Glutamatergic neuron (in vitro differentiated cells): Measurements from ENCODE around the gene HSPA12A. TPM values are rescaled to one million over a fixed set of nuclear protein-coding genes. Genes with fewer than 3 reads are reported as not detected.

Experiments
- DNase-seq: peaks from one replicate; pipeline ENCODE4 v3.0.0; 2022
- H3K27ac Mint-ChIP-seq: one replicate; pipeline ENCODE4 v1.8.0; 2020; ENCODE audit warnings: mild to moderate bottlenecking, mixed read lengths, inconsistent platforms; ENCODE audit not compliant: unreplicated experiment
- H3K27me3 Mint-ChIP-seq: one replicate; pipeline ENCODE4 v1.8.0; 2020; ENCODE audit warnings: mild to moderate bottlenecking, moderate library complexity, mixed read lengths, inconsistent platforms; ENCODE audit not compliant: unreplicated experiment
- H3K36me3 Mint-ChIP-seq: one replicate; pipeline ENCODE4 v1.8.0; 2020; ENCODE audit warnings: mild to moderate bottlenecking, mixed read lengths, inconsistent platforms; ENCODE audit not compliant: unreplicated experiment
- H3K4me1 Mint-ChIP-seq: one replicate; pipeline ENCODE4 v1.8.0; 2020; ENCODE audit warnings: mild to moderate bottlenecking, low read depth, mixed read lengths, inconsistent platforms; ENCODE audit not compliant: unreplicated experiment
- H3K4me3 Mint-ChIP-seq: one replicate; pipeline ENCODE4 v1.8.0; 2020; ENCODE audit warnings: mild to moderate bottlenecking, mixed read lengths, inconsistent platforms; ENCODE audit not compliant: unreplicated experiment
- H3K9me3 Mint-ChIP-seq: one replicate; pipeline ENCODE4 v1.8.0; 2020; ENCODE audit warnings: mild to moderate bottlenecking, moderate library complexity, mixed read lengths, inconsistent platforms; ENCODE audit not compliant: unreplicated experiment
- CTCF ChIP-seq: fragments of 200-600 bp; sonication (generic); IDR thresholded peaks from one replicate; pipeline ENCODE4 v1.5.0; 2021; ENCODE audit not compliant: partially characterized antibody, unreplicated experiment
- total RNA-seq: library from RNA; stranded (reverse); fragmentation: NEBNext Ultra II Directional; extraction: Animal tissue kit (Norgen Biotek cat#: 25700); gene quantifications from one replicate; pipeline ENCODE4 v1.2.1, GENCODE V29; 2021; ENCODE audit not compliant: unreplicated experiment

HSPA12A gene
- total RNA-seq, 1 donor from 2014 or later, result 75.0 TPM

GRCh38 chr10:116670706-116671105, 71.7 kb downstream of the HSPA12A start:
- no peak overlapping the region for H3K27ac Mint-ChIP-seq
- peaks cover 7% of the 10 kb centered on the region for H3K27me3 Mint-ChIP-seq
- no peak for DNase-seq
- no peak for TF ChIP-seq CTCF
- H3K36me3 Mint-ChIP-seq, result peaks cover 10% of the 10 kb centered on the region
- H3K4me3 Mint-ChIP-seq, result peak overlapping the region; percentile 55
- peaks cover 5% of the 10 kb centered on the region for H3K9me3 Mint-ChIP-seq
- H3K4me1 Mint-ChIP-seq, result no peaks in the 10 kb centered on the region

DNA sequence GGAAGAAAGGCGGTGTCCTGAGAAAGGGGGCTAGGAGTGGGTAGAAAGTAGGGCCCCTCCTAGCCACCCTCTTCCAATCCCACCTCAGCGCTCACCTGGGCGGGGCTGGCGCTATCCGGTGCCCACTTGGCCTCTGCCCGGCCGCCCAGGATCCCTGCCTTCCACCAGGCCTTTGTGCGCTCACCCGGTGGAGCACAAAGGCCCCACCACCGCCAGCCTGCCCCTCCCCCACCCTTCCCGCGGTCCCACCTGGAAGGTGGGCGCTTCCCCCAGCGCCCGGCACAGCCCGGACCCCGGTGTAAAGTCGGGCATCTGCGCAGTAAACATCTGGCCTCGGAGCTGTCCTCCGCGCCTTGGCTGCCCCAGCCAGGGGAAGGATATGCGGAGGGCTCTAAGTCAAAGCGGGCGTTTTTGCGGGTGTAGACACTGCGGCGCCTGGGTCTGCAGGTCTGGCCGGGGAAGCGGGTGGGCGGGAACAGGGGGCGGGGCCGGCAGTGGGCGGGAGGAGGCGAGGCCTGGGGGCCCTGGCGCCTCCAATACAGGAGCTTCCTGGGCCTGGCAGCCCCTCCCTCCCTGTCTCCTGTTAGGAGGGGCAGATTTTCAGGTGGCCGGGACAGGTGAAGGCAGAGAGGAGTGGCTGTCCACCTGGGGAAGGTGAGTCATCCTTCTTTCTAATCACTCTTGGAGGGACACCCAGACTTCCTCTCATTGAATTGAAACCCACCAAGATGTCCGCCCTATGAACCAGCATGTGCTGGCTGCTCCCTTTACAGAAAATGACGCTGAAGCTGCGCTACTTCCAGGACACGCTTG, 72.3 kb downstream of the HSPA12A start:
- peak; percentile 42 for DNase-seq
- Mint-ChIP-seq H3K36me3 (peaks cover 10% of the 10 kb centered on the region), H3K4me3 (peak overlapping the region; percentile 55), H3K27ac (no peak overlapping the region), H3K9me3 (peaks cover 5% of the 10 kb centered on the region), H3K27me3 (peaks cover 7% of the 10 kb centered on the region), H3K4me1 (no peaks in the 10 kb centered on the region)
- no peak for TF ChIP-seq CTCF

DNA sequence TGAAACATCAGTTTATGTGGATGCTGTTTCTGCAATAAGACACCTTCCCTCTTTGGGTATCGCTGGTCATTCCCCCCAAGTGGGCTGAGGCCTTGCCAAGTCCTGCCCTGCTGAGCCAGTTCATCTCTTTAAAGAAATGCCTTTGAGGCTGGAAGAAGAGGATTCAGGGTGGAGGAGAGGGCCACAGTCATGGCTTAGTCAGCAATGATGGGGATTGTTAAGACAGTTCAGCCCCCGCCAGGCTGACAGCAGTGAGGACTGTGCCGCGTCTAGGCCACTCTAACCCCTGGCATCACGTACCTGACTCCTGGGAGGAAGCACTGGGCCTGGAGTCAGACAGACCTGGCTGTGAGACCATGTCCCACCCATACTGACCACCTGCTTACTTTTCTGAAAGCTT, 73.3 kb downstream of the HSPA12A start:
- peaks cover 5% of the 10 kb centered on the region for H3K9me3 Mint-ChIP-seq
- TF ChIP-seq CTCF, result no peak
- no peaks in the 10 kb centered on the region for H3K4me1 Mint-ChIP-seq
- peaks cover 4% of the 10 kb centered on the region for H3K27me3 Mint-ChIP-seq
- H3K4me3 Mint-ChIP-seq, result peak overlapping the region; percentile 68
- H3K27ac Mint-ChIP-seq, result no peak overlapping the region
- peaks cover 4% of the 10 kb centered on the region for H3K36me3 Mint-ChIP-seq
- DNase-seq, result no peak

- no peaks in the 10 kb centered on the region for H3K4me1 Mint-ChIP-seq
- H3K27me3 Mint-ChIP-seq, result peaks cover 4% of the 10 kb centered on the region
- H3K9me3 Mint-ChIP-seq, result peaks cover 5% of the 10 kb centered on the region
- no peak for DNase-seq
- peaks cover 4% of the 10 kb centered on the region for H3K36me3 Mint-ChIP-seq
- no peak overlapping the region for H3K27ac Mint-ChIP-seq
- no peak for TF ChIP-seq CTCF
- H3K4me3 Mint-ChIP-seq, result no peak overlapping the region
These were observed 73.9 kb downstream of the HSPA12A start for GRCh38 chr10:116668446-116668845.

- Mint-ChIP-seq H3K36me3 (peaks cover 4% of the 10 kb centered on the region), H3K4me1 (no peaks in the 10 kb centered on the region), H3K27ac (no peak overlapping the region), H3K4me3 (no peak overlapping the region), H3K9me3 (peaks cover 5% of the 10 kb centered on the region), H3K27me3 (peaks cover 4% of the 10 kb centered on the region)
- TF ChIP-seq CTCF, result no peak
- DNase-seq, result no peak
These were observed 74.3 kb downstream of the HSPA12A start for GRCh38 chr10:116668018-116668417.
